GM18951 (cell line): ENCODE measurements around the gene COL25A1.
"Not testable (repeated sequence)": the region's sequence is repeated elsewhere in the genome, so short reads cannot be mapped to it uniquely, and the experiment has no call there.

Experiments used
- POLR2A ChIP-seq: IDR thresholded peaks from 4 replicates; pipeline ENCODE4 v1.6.1; 2011; ENCODE audit warnings: mild to moderate bottlenecking; ENCODE audit not compliant: insufficient read length, insufficient read depth; ENCODE audit errors: extremely low read depth
- in situ Hi-C: fragments of 300-500 bp; cut with MboI; formaldehyde crosslinking; loops from one replicate; pipeline ENCODE4 v1.12.0; 2022; ENCODE audit warnings: low sequenced_read_pairs, mixed read lengths, inconsistent platforms; ENCODE audit not compliant: unreplicated experiment

COL25A1 gene

DNA sequence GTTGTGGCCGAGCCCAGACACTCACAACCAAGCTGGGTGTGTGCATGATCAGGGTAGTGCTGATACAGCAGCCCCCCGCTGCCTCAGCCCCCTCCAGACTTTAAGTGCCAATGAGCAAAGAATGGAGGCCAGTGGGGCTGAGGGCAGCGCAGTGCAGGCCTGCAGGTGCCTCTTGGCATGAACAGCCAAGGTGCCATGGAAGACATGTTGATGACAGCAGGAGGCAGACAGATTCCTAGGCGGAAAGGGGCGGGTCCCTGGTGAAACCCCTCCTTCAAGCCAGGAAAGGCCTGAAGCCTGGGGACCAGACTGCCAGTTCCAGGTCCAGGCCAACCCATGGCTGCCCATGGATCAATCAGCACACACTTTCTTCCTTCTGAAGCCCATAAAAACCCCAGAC, 286.3 kb downstream of the COL25A1 start:
- in situ Hi-C loops: no loop called here
- no peak for TF ChIP-seq POLR2A

DNA sequence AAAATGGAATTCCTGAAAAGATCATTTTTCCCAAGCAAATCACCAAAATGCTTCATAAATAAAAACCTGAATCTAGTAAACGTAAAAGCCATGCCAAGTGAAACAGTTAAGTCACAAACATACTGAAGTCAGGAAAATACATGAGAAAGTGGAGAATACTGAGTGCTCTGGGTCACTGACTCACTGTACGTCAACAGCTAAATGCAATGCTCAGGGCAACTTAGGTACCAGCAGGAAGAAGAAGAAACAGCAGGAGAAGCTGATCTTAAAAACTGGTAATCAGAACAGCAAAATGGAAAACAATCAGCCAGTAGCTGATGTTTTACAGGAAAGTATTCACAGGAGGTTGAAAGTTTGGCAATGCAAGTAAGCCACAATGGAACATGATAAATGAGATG, 287.0 kb downstream of the COL25A1 start:
- no peak for TF ChIP-seq POLR2A
- in situ Hi-C loops: no loop called here

DNA sequence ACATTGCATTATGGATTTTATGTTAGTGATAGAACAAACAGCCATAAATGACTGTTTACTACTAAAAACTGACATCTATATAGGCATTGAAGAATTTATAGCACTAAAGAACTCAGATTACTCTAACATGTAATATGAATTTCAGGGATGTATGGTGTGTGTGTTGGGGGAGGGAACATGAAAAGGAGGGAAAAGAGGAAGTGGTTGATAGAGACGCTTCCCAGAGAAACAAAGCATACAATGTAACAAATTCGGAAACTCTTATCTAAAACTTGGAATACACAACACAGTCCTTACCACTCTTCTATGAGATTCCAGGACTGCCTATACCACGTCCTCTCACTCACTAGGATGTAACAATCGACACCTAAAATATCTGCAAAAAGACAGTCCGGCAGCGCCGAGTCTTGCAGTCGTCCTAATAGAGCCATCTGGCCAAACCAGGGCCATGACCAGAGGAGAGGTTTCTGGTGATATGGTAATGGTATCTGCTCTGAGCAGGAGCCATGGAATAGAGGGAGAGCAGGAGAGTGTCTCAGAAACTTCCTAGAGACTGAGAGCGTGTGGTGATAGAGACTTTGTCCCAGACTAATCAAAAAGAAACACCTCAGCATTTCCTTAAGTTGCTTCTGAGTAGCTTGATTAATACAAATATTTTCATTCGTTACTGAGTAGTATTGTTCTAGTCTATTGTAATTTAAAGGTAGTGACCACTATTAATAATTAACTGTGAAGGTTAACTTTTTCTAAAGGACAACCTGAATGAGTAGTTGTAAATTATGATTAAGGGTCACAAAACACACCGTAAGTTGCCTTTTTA, 287.7 kb downstream of the COL25A1 start:
- no peak for TF ChIP-seq POLR2A
- in situ Hi-C loops: no loop called here

DNA sequence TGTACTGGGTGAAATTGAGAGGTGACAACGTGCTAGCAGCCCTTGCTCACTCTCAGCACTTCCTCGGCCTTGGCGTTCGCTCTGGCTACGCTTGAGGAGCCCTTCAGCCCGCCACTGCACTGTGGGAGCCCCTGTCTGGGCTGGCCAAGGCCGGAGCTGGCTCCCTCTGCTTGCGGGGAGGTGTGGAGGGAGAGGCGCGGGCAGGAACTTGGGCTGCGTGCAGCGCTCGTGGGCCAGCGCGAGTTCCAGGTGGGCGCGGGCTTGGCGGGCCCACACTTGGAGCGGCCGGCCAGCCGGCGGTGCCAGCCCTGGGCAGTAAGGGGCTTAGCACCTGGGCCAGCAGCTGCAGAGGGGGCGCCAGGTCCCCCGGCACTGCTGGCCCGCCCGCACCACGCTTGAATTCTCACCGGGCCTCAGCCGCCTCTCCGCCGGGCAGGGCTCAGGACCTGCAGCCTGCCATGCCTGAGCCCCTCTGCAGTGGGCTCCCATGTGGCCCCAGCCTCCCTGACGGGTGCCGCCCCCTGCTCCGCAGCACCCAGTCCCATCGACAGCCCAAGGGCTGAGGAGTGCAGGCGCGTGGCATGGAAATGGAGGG, 290.1 kb downstream of the COL25A1 start:
- in situ Hi-C loops: no loop called here
- TF ChIP-seq POLR2A: no peak

DNA sequence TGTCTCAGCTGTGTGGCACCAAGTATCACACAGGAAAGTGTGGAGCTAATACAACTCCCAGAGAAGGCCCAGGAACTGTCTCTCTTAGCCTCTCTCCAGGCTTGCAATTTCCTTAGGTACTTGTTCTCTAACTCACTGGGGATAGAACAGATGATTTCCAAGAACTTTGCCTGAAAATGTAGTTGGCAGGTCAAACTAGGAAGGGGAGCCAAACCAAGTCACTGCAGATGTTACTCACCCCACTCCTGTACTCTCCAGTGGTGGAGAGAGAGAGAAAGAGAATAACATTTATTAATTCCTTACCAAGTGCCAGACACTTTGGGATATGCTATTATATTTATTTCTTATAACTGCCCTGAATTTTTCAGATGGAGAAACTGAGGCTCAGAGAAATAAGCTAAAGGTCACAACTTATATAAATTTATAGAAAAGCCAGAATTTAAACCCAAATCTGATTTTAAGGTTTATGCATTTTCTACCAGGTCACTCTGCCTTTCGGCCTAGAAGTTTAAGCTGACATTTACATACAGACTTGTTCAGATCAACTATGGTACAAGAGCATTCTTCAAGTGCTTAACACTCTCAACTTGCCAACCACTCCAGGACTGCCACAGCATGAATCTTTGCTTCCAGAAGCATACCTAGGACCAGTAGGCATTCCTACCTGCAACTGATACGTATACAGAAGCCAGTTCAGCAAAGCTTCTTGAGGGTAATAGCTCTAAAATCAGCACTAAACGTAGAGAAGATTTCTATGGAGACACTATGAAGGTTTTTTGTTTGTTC, 291.0 kb downstream of the COL25A1 start:
- in situ Hi-C loops: no loop called here
- no peak for TF ChIP-seq POLR2A

DNA sequence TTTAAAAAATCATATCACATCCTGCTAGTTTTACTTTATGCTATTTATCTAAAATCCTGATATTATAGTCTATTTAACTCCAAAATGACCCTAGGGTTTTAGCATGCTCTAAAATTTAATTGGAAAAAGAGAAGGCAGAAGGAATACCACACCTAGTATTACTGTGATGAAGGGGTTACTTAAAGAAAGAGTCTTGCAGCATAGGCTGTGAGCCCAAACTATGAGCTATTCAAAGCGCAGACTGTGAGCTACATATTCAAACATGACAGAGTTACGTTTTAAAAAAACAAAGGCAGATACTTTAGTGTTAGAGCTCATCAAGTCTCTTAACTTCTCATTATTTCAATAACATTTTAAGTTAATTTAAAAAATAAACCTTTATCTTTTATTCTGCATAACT, 291.9 kb downstream of the COL25A1 start:
- TF ChIP-seq POLR2A: no peak
- in situ Hi-C loops: no loop called here

DNA sequence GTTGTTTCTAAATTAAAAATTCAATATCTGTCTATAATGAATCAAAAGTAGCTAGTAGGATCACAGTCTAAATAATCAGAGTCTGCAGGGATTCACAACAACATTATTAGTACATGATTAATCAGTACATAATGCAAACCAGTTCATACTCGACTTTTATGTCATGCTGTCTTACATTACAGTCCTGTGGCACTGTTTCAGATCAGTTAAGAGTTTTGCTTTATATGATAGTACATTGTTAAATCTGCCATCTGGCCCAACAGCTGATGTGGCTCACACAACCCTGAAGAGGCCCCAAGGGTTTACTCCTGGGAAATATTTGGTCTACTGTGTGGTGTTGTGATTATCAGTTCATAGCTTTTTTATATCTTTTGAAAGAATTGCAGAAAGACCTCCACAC, 292.5 kb downstream of the COL25A1 start:
- no peak for TF ChIP-seq POLR2A
- in situ Hi-C loops: no loop called here

DNA sequence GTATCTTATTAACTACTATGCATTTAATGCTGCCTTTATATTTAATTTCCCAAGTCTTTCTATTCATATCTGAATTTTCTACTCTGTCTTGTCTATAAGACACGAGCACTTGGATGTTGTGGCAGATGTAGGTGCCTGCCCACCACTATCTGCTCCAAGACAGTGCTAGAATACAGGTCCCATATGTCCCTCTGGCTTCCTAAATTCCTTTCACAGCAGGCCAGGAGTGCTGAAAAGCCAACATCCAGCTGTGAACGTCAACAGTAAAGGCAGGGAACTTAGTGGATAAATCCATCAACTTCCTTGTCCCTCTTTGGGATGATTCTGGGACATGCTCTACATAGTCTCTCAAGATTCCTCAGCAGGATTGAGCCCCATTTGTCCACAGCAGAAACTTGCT, 294.5 kb downstream of the COL25A1 start:
- in situ Hi-C loops: no loop called here
- no peak for TF ChIP-seq POLR2A

DNA sequence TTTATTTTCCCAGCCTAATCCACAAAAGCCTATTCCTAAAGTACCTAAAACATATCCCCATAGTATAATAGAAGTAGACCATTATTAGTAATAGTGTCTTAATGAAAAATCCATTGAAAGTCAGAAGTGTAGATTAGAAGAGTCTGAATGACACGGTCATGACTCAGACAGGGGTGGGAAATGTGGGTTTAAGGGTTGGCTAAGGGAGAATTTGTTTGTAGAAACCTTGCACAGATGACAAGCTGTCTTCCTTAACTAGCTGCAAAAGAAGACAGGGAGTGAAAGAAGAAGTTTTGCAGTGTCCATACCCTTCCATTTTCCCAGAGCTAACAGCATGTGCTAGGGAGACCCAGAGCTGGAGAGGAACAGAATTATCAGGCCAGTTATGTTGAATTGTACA, 296.9 kb downstream of the COL25A1 start:
- TF ChIP-seq POLR2A: no peak
- in situ Hi-C loops: no loop called here

DNA sequence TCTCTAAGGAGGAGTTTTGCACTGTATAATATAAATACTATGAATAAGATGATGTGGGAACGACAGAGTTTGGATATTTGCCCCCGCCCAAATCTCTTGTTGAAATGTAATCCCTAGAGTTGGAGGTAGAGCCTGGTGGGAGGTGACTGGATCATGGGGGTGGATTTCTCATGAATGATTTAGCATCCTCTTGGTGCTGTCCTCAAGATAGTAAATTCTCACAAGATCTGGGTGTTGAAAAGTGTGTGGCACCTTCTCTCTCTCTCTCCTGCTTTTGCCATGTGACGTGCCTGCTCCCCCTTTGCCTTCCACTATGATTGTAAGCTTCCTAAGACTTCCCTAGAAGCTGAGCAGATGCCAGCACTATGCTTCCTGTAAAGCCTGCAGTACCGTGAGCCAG, 298.0 kb downstream of the COL25A1 start:
- in situ Hi-C loops: no loop called here
- TF ChIP-seq POLR2A: no peak

DNA sequence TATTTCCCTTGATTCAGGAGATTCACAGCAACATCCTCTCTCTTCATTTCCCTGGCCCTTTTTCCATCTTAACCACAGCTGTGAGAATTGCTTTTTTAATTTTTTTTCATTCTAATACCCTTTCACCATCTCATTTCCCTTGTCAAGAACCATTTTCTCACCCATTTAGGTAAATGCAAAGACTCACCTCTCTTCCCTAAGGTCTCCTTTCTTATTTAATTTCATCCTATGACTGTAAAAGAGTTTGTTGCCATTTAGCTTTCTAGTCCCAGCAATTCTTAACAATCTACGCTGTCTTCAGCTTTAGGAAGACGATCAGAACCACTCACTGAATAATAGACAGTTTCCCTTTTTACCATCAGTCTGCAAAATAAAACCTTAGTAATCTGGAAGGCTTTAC, 298.5 kb downstream of the COL25A1 start:
- in situ Hi-C loops: no loop called here
- no peak for TF ChIP-seq POLR2A

DNA sequence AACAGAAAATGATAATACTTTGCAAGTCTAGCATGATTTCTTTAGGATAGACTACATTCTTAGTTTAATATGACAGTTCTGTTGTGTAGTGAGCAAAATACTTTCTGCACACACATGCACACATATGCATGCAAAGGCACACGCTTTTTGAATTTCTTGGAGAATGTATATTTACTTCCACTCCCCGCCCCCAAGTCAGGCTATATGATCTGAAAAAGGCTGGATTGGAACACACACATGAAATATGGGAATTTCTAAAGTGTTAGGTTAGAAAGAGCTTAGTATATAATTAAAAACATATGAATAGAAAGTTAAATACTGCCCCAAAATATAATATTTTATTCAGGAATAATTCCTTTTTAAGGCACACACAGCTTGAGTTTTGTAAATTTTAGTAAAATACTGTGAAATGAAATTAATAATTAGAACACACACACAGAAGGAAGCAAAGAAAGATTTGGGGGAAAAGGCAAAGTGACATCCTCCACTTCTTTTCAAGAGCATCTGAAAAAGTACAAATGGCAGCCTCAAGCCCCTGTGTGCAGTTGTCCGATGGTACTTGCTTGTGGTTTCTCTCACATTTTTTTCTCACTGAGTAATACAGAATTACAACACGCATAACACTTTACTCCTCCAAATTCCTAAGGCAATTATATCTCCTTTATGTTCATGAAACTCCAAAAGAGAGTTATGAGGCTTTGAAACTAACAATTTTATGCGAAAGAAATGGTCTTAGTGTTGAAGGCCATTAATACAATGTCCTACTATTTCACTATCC, 310.7 kb downstream of the COL25A1 start:
- in situ Hi-C loops: no loop called here
- no peak for TF ChIP-seq POLR2A

DNA sequence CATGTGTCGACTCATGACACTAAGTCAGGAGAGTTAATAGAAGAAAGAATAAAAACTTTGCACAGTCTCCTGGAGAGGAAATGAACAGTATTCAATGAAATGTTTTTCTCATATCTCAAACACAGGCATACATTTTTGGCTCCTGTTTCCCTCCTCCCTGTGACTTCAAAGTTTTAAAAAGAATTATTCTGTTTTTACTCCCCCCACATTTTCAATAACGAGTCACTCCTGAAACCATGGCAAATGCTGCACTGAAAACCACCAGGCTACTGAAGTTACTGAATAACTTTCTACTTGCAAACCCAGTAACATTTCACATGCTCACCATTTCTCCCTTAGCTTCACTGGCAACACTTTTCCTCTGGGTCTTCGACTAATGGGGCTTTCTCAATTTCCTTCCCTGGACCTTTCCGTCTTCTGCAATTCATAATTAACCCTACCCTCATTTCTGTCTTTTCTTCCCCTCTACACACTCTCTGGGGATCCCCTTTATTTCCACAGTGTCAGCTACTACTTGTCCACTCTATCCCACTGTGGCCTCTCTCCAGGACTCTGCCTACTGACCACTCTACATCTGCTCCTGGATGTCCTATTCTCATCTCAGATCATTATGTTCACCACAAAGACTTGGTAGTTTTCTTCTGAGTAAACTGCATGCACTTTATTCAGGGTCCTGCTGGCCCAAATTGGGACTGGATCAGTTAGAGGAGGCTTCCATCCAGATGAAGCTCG, 313.8 kb downstream of the COL25A1 start:
- in situ Hi-C loops: no loop called here
- no peak for TF ChIP-seq POLR2A

DNA sequence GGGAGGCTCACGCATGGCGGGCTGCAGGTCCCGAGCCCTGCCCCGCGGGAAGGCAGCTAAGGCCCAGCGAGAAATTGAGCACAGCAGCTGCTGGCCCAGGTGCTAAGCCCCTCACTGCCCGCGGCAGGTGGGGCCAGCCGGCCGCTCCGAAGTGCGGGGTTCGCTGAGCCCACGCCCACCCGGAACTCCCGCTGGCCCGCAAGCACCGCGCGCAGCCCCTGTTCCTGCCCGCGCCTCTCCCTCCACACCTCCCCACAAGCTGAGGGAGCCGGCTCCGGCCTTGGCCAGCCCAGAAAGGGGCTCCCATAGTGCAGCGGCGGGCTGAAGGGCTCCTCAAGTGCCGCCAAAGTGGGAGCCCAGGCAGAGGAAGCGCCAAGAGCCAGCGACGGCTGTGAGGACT, 318.0 kb downstream of the COL25A1 start:
- in situ Hi-C loops: not testable (repeated sequence)
